Stimulated activated memory B cell treated with anti-CD40 and anti-IgM and Interleukin-4, amounts not matched to agents 10 μg/mL and 1 μg/mL and 100 μg/mL, for 72 hours (primary cell): ENCODE data around the gene PLB1.
A peak's percentile ranks its signal among the peaks of the same experiment; 100 is the strongest.
"Not testable (repeated sequence)": the region's sequence is repeated elsewhere in the genome, so short reads cannot be mapped to it uniquely, and the experiment has no call there.

Experiments used
- ATAC-seq: fragments of 150-1000 bp; cut with Tn5 transposase; 2 replicates; pipeline ENCODE4 v1.10.0; 2021
- H3K27ac Mint-ChIP-seq: one replicate; pipeline ENCODE4 v1.8.0; 2022; ENCODE audit warnings: mild to moderate bottlenecking, mixed read lengths
- H3K27me3 Mint-ChIP-seq: one replicate; pipeline ENCODE4 v1.8.0; 2022; ENCODE audit warnings: mixed read lengths
- H3K36me3 Mint-ChIP-seq: one replicate; pipeline ENCODE4 v1.8.0; 2022; ENCODE audit warnings: mixed read lengths
- H3K4me1 Mint-ChIP-seq: one replicate; pipeline ENCODE4 v1.8.0; 2022; ENCODE audit warnings: mixed read lengths
- H3K4me3 Mint-ChIP-seq: one replicate; pipeline ENCODE4 v1.8.0; 2022; ENCODE audit warnings: mild to moderate bottlenecking, moderate library complexity, mixed read lengths
- H3K9me3 Mint-ChIP-seq: one replicate; pipeline ENCODE4 v1.8.0; 2022; ENCODE audit warnings: mixed read lengths

Gene PLB1

DNA sequence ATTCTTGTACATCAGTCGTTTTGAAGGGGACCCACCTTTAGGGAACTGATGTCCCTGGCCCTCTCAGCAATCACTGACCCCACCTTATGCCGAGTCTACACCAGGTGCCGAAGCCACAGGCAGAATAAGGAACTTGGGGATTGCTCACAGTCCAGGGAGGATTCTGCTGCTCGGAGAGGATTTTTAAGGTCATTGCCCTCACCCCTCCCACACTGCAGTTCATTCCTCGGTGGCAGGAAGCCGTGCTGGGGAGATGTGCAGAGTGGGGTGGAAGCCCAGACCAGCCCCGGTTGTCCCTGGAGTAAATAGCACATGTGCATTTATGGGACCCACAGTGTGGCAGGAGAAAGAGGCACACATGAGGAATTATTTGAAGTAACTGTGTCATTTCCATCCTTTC lies 50.4 kb downstream of the PLB1 start:
- Mint-ChIP-seq H3K4me1 (no peaks in the 10 kb centered on the region), H3K27me3 (peaks cover 20% of the 10 kb centered on the region)

GRCh38 chr2:28547223-28547860 lies 51.5 kb downstream of the PLB1 start:
- Mint-ChIP-seq H3K27me3 (peaks cover 20% of the 10 kb centered on the region), H3K27ac (no peak overlapping the region), H3K36me3 (no peaks in the 10 kb centered on the region), H3K9me3 (no peaks in the 10 kb centered on the region), H3K4me1 (no peaks in the 10 kb centered on the region), H3K4me3 (no peak overlapping the region)
- no peak for ATAC-seq

More for the DNA sequence above, 50.4 kb downstream of the PLB1 start:
- Mint-ChIP-seq H3K27ac (no peak overlapping the region), H3K36me3 (no peaks in the 10 kb centered on the region), H3K4me3 (no peak overlapping the region), H3K9me3 (no peaks in the 10 kb centered on the region)
- no peak for ATAC-seq

DNA sequence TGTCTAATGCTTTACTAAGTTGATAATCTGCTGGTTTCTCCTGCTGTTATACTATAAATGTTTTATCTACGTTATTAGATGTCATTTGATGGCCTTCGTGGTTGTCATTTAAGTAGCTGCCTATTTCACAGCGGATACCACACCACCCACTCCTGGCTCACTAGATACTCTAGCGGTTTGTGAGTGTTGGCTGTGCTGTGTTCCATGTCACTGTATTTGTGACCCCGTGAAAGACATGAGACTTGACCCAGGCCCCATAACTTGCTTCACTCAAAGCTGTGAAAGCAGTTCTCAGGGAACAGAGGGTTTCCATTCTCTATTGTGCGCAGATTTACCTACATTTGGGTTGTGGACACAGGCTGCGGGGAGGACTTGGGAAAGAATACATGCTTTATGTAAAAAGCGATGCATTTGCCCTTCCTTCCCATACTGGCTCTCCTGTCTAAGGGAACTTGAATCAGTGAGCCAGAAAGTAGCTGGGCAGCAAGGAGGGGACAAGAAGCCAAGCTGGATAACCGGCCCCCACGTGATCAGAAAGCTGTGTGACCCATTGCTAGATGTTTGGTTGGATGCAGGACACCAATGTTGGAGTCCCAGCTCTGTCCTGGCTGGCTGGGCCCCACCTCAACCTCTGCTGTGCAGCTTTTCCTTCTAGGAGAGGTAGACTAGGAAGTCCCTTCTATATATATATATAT lies 52.2 kb downstream of the PLB1 start:
- no peaks in the 10 kb centered on the region for H3K4me1 Mint-ChIP-seq
- peaks cover 13% of the 10 kb centered on the region for H3K27me3 Mint-ChIP-seq
- H3K27ac Mint-ChIP-seq: no peak overlapping the region
- no peak overlapping the region for H3K4me3 Mint-ChIP-seq
- H3K9me3 Mint-ChIP-seq: no peaks in the 10 kb centered on the region
- no peaks in the 10 kb centered on the region for H3K36me3 Mint-ChIP-seq
- ATAC-seq: no peak

- H3K27me3 Mint-ChIP-seq, H3K9me3 Mint-ChIP-seq, ATAC-seq, H3K4me1 Mint-ChIP-seq, H3K36me3 Mint-ChIP-seq, H3K4me3 Mint-ChIP-seq, H3K27ac Mint-ChIP-seq: not testable (repeated sequence)
Observed at GRCh38 chr2:28550345-28550744, 54.5 kb downstream of the PLB1 start.

DNA sequence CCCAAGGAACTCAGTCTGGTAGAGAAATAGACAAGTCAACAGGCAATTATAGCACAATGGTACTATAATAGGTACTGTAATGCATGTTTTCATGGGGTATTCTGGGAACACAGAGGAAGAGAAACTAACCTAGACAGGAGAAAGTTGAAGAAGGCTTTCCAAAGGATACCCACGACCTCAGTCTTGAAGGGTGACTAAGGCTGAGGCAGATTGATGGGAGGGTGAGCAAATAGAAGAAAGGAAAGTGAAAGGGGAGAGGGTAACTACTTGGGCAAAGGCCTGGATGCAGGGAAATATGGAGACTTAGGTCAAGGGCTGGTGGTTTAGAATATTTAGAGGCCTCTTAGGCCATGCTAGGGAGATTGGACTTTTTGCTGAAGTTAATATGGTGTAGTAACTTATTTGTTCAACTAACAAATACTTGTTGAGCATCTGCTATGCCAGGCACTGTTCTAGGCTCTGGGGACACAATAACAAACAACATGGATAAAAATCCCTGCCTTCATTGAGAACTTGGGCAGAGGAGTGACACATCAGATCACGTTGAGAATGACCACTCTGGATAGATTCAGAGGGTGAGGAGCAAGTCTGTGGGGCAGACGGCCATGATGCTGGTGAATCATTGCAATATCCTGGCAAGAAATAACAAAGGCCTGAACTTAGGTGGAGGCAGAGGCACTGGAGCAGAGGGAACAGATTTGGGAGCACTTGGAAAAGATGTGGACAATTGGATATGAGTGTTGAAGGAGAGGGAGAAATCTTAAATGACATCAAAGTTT lies 56.4 kb downstream of the PLB1 start:
- ATAC-seq: no peak
- no peak overlapping the region for H3K27ac Mint-ChIP-seq
- H3K36me3 Mint-ChIP-seq: no peaks in the 10 kb centered on the region
- H3K27me3 Mint-ChIP-seq: no peaks in the 10 kb centered on the region
- no peaks in the 10 kb centered on the region for H3K4me1 Mint-ChIP-seq
- no peaks in the 10 kb centered on the region for H3K9me3 Mint-ChIP-seq
- no peak overlapping the region for H3K4me3 Mint-ChIP-seq

DNA sequence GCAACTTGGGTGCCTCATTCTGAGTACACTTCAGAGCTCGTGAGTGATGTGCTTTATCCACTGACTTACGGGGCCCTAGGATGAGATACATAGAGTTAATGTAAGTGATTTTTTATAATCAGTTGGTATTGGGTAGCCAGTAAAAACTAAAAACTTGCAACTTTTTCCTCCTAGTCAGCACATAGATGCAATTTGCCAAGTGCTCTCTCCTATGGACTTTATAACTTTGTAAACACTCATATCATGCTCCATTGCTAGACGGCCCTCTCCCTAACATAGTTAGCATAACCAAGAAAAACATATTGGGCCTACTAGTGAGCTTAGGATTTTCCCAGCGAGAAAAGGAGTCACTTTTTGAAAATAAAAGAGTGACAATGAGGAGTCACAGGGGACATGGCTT lies 60.4 kb downstream of the PLB1 start:
- no peak for ATAC-seq
- H3K9me3 Mint-ChIP-seq: no peaks in the 10 kb centered on the region
- H3K27me3 Mint-ChIP-seq: no peaks in the 10 kb centered on the region
- H3K4me3 Mint-ChIP-seq: no peak overlapping the region
- no peaks in the 10 kb centered on the region for H3K4me1 Mint-ChIP-seq
- H3K36me3 Mint-ChIP-seq: no peaks in the 10 kb centered on the region
- no peak overlapping the region for H3K27ac Mint-ChIP-seq

DNA sequence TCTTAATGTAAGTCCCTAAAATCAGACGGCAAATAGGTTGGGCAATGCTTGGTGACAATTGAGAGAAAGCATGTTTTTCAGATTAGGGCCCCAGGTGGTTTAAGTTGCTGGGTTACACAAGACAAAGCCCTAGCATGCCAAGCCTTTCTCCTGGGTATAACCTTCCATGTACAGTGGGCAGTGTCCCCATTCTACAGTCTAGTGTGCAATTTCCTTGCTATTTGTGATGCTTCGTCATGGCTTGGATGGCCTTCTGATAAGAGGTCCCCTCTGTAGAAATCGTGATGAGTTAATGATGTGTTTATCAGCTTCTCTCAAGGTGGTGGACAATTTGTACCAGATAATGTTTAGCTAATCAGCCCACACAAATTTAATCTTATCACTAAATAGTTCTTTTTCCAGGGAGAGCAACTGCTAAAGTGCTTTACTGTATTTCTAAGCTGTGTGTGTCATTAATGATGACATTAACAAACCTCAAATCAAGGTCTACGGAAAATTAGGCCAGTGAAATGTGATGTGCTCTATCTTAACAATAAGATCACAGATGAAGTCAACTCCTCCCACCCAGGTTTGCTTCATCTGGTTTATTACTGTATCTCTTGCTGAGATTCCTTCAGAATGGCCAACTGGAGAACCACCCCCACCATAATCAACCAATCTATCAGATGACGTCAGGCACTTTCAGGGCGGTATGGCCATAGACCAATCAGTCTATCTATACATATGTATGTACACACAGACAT lies 61.7 kb downstream of the PLB1 start:
- Mint-ChIP-seq H3K27me3 (no peaks in the 10 kb centered on the region), H3K4me3 (no peak overlapping the region), H3K27ac (no peak overlapping the region), H3K36me3 (no peaks in the 10 kb centered on the region), H3K4me1 (no peaks in the 10 kb centered on the region), H3K9me3 (no peaks in the 10 kb centered on the region)
- no peak for ATAC-seq

DNA sequence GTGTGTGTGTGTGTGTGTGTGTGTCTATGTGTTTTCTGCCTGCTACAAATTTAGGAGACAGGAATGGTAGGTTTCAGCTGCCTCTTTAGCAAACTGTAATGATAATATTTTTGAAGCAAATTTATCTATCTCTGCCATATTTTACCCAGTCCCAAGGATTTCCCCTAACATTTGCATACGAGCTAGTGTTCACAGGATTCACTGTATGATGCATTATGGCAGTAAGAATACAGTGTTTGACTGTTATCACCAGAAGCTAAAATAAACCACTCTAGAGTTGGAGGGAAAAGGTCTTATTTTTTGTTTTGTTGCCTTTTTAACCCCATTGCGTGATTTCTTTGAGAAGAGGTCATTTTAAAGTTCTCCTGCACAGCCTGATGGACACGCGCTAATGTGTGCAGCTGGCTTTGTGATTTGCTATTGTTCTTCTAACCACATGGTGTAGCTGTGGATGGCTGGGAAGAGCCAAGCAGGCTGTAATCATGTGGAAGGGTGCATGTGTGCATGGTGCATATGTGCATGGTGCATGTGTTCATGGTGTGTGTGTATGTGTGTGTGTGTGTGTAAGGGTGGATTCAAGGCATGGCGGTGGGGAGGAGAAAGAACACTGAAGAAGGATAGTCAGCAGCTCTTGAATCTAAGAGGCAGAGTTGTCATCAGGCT lies 62.4 kb downstream of the PLB1 start:
- Mint-ChIP-seq H3K4me3 (no peak overlapping the region), H3K36me3 (no peaks in the 10 kb centered on the region), H3K9me3 (no peaks in the 10 kb centered on the region), H3K4me1 (no peaks in the 10 kb centered on the region), H3K27me3 (no peaks in the 10 kb centered on the region), H3K27ac (no peak overlapping the region)
- ATAC-seq: no peak

DNA sequence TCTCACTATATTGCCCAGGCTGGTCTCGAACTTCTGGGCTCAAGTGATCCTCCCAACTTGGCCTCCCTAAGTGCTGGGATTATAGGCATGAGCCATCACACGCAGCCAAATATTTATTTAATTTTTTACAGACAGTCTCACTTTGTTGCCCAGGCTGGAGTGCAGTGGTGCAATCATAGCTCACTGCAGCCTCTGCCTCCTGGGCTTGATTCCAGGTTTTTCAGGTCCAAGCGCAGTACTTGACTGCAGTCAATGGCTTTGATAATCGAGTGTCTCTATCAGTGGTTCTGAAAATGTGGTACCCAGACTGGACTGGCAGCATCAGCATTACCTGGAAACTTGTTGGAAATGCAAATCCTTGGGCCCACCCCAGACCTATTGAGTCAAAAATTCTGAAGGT lies 63.1 kb downstream of the PLB1 start:
- Mint-ChIP-seq H3K27ac (no peak overlapping the region), H3K4me1 (no peaks in the 10 kb centered on the region), H3K27me3 (no peaks in the 10 kb centered on the region), H3K9me3 (no peaks in the 10 kb centered on the region), H3K4me3 (no peak overlapping the region), H3K36me3 (no peaks in the 10 kb centered on the region)
- ATAC-seq: no peak

- H3K36me3 Mint-ChIP-seq: no peaks in the 10 kb centered on the region
- peaks cover 8% of the 10 kb centered on the region for H3K4me1 Mint-ChIP-seq
- no peak overlapping the region for H3K27ac Mint-ChIP-seq
- H3K4me3 Mint-ChIP-seq: no peak overlapping the region
- no peaks in the 10 kb centered on the region for H3K9me3 Mint-ChIP-seq
- no peak for ATAC-seq
- H3K27me3 Mint-ChIP-seq: no peaks in the 10 kb centered on the region
Observed at GRCh38 chr2:28563869-28564268, 68.0 kb downstream of the PLB1 start.

DNA sequence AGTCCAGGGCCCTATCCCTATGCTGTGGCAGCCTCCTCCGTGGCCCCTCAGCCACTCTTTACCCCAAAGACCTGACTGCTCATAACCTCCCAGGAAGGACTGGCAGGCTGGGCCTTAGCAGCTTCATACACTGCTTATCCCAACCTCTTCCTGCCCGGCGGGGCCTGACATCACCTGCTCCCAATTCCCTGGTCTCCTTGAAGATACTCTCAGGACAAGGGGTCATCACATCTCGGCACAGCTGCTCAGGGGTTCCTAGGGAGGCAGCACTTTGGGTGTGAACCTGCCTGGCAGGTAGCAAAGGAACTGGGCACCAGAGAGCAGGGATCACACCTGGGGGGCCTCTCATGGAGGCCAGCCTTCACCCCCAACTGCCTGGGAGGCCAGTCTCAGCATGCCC lies 68.5 kb downstream of the PLB1 start:
- H3K9me3 Mint-ChIP-seq: no peaks in the 10 kb centered on the region
- no peaks in the 10 kb centered on the region for H3K27me3 Mint-ChIP-seq
- ATAC-seq: no peak

GRCh38 chr2:28565033-28565432 lies 69.2 kb downstream of the PLB1 start:
- Mint-ChIP-seq H3K27me3 (no peaks in the 10 kb centered on the region), H3K36me3 (no peaks in the 10 kb centered on the region), H3K9me3 (no peaks in the 10 kb centered on the region), H3K27ac (no peak overlapping the region), H3K4me3 (no peak overlapping the region), H3K4me1 (peaks cover 8% of the 10 kb centered on the region)
- ATAC-seq: no peak

More for the DNA sequence above, 68.5 kb downstream of the PLB1 start:
- H3K27ac Mint-ChIP-seq: no peak overlapping the region
- no peak overlapping the region for H3K4me3 Mint-ChIP-seq
- H3K36me3 Mint-ChIP-seq: no peaks in the 10 kb centered on the region
- H3K4me1 Mint-ChIP-seq: peaks cover 8% of the 10 kb centered on the region

DNA sequence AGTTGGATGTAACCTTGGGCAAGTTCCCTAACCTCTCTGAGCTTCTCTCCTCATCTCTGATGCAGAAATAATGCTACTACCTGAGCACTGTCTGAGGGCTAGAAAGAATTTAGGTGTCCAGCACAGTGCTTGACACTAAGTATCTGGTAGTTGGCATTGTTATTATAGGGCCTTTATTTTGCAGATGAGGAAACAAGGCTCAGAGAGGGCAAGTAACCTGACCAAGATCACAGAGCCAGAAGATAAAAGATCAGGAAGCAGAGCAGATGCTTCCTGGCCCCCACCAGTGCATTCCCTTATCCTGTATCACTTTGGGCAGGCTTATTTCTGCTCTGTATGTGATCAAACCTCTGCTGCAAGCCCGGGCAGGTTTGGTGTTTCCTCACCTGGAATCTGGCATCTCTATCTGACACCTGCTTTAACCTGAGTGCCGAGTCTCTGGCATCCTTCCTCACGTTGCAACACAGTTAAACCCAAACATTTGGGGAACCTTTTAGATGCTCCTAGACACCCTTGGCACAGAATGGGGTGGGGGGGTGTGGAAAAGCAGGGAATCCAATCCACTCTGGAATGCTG lies 69.9 kb downstream of the PLB1 start:
- Mint-ChIP-seq H3K9me3 (no peaks in the 10 kb centered on the region), H3K27ac (peak overlapping the region; percentile 78), H3K36me3 (no peaks in the 10 kb centered on the region), H3K27me3 (no peaks in the 10 kb centered on the region), H3K4me3 (no peak overlapping the region), H3K4me1 (peaks cover 8% of the 10 kb centered on the region)
- ATAC-seq: no peak

GRCh38 chr2:28566521-28567041 lies 70.7 kb downstream of the PLB1 start:
- ATAC-seq: peak; percentile 95
- no peaks in the 10 kb centered on the region for H3K36me3 Mint-ChIP-seq
- peak overlapping the region; percentile 90 for H3K4me3 Mint-ChIP-seq
- no peaks in the 10 kb centered on the region for H3K9me3 Mint-ChIP-seq
- no peaks in the 10 kb centered on the region for H3K27me3 Mint-ChIP-seq
- peaks cover 8% of the 10 kb centered on the region for H3K4me1 Mint-ChIP-seq
- H3K27ac Mint-ChIP-seq: peak overlapping the region; percentile 78
